ENCODE measurements around the gene OR2H2.

The OR2H2 gene

DNA sequence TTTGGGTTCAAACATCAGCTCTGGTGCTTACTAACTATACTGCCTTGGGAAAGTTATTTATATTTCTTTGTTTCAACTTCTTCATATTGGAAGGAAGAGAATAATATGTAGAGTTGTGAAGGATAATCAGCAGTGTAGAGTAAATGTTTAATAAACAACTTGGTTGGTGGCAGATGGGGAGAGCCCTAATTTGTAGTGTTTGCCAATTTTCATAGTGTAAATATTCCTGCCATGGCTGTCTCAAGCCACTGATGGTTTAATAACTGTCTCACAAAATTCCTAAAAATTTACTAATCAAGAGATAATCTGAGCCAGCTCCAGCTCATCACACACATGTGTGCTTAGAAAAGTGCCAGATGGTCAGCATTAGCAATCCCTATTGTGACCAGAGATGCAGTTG is at the start of gene OR2H2:
TSS of gene OR2H2 (plus strand) at position 301 of the 400 bp plus-strand sequence. CDS start 2,824 bp downstream, outside the sequence.
- no peak for DNase-seq (ENCODE audit: low spot score)

DNA sequence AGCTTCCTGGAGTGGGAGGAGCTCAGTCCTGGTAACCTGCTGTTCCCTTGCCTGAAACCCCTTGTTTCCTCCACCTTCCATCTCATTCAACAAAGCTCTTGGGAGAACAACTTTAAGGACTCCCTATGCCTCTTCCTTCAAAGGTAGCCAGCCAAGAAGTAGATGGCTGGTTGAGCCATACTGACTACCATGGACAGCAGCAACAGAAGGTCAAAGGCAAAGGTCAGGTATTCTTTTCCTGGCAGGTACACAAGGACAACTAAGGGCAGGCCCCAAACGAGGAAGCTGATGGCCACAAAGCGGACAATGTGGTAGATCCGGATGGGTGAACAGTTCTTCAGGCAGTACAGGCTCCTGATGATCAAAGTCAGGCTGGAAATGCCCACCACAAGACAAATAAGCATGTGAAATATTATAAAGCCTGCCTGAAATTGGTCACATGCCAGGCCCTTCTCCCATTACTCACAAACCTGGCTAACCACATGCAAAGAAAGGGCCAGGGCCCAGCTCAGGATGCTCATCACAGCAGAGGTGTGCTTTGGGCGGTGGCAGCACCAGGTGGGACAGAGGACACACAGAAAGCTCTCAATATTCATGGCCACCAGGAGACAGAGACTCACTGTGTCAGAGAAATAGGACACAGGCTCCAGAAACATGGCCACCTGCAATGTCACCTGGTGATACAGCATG is 47.1 kb upstream of the OR2H2 start:
- DNase-seq (ENCODE audit: low spot score): no peak

DNA sequence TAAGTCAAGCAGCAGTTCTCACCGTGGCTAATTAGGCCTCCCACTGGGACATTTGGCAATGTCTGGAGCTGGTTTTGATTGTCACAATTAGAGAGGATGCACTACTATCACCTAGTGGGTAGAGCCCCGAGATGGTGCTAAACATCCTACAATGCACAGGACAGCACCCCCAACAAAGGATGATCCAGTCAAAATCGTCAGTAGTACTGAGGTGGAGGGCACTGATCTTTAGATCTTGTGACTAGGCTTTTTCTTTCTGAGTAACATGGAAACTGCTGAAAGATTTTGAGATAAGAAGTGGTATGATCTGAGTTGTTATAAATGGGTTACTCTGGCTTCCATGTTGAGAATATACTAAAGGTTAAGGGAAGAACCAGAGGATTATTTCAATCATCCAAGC is 37.3 kb upstream of the OR2H2 start:
- DNase-seq (ENCODE audit: low spot score): no peak

DNA sequence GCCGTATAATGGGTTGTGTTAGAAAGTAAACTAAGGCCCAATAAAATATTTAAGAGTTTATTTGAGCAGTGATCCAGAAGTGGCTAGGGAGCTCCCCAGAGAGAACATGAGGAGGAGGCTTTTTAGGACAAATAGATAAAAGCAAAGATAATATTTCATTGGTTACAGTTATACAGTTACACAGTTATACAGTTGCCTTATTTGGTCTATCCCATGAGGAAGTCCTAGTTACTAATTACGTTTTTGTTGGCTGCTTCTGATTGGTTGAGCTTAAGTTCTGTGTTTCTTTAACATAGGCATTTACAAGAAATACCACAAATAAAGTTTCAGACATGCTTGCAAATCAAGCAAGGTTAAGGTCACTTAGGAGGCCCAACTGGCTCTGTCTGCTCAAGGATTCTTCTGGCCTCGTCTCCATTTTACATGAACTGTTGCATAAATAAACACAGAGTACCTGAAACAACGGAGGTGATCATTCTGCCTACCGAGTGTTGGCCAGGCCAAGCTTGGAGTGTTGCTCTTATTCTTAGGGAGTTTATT is 32.3 kb upstream of the OR2H2 start:
- DNase-seq (ENCODE audit: low spot score): peak; percentile 5

DNA sequence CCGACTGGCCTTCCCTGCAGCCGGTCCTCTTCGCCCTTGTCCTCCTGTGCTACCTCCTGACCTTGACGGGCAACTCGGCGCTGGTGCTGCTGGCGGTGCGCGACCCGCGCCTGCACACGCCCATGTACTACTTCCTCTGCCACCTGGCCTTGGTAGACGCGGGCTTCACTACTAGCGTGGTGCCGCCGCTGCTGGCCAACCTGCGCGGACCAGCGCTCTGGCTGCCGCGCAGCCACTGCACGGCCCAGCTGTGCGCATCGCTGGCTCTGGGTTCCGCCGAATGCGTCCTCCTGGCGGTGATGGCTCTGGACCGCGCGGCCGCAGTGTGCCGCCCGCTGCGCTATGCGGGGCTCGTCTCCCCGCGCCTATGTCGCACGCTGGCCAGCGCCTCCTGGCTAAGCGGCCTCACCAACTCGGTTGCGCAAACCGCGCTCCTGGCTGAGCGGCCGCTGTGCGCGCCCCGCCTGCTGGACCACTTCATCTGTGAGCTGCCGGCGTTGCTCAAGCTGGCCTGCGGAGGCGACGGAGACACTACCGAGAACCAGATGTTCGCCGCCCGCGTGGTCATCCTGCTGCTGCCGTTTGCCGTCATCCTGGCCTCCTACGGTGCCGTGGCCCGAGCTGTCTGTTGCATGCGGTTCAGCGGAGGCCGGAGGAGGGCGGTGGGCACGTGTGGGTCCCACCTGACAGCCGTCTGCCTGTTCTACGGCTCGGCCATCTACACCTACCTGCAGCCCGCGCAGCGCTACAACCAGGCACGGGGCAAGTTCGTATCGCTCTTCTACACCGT is 31.5 kb upstream of the OR2H2 start:
- no peak for DNase-seq (ENCODE audit: low spot score)

DNA sequence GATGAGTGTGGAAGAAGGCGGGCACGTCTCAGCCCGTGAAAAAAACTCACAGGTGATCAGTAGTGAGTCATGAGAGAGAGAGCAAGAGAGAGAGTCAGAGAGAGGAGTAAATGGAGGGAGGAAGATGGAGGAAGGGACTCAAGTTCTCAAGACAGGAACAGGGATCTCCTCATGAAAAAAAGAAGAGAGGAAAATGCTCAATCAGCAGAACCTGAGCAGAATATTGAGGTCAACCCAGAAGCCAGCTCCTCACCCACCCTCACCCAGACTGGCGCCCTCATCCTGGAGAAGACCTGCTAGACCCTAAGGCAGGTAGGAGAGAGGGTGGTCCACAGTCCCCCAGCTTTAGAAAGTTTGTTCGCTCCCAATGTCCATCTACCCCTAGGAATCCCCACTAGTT is 30.2 kb upstream of the OR2H2 start:
- no peak for DNase-seq (ENCODE audit: low spot score)

DNA sequence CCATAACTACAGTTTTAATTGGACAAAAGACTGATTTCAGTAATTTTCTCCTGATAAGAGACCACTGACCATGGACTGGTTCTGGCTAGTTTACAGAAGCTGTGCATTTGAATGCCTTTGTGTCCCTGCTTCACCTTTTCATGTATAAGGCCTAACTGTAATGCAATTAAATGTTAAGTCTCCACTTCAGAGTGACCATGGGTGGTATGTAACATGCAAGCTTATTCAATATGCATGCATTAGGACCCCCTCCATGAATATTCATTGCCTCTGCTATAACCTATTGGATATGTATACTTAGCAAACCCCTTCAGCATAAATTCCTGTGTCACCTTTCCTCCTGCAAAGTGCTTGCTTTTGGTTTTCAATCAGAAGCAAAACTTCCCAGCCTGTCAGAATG is 27.6 kb upstream of the OR2H2 start:
- DNase-seq (ENCODE audit: low spot score): no peak

DNA sequence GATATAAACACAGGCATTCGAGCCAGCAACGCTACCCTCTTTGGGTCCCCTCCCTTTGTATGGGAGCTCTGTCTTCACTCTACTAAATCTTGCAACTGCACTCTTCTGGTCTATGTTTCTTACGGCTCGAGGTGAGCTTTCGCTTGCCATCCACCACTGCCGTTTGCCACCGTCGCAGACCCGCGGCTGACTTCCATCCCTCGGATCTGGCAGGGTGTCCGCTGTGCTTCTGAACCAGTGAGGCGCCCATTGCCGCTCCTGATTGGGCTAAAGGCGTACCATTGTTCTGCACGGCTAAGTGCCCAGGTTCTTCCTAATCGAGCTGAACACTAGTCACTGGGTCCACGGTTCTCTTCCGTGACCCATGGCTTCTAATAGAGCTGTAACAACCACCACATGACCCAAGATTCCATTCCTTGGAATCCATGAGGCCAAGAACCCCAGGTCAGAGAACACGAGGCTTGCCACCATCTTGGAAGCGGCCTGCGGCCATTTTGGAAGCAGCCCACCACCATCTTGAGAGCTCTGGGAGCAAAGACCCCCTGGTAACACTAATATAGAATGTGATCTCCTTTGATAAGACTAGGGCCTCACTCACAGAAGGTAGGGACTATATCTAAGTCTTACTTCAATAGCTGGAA is 26.4 kb upstream of the OR2H2 start:
- no peak for DNase-seq (ENCODE audit: low spot score)

DNA sequence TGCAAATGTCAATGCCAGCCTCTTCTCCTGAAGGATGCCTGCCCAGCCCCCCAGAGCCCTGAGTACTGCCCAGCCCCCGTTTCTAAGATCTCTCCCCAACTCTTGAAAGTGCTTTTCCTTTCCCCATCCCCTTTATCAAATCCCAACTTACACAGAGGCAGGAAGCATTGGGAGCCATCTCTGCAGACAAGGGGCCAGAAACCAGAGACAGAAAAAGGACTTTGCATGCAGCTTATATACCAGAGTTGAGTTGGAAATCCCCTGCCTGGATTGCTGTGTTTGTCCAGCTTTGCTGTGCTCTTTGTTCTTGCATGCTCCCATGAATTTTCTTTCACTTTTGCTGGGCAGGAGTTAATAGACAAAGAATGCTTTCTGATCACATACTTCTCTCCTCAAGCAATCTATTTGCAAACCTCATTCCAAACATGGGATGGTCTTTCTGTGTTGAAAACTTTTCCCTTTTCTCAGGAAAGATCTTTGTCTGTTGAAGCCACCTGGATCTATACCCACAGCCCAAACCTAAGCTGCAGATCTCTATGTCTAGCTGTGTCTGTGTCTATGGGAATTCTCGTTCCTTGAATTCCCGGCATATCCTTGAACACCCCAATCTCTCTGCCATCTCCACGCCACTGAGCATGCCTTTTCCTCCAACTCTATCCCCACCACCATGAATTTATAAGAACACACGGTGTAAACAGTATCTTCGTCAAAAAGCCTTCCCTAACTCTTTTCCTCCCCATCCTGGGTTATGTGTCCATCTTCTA is 25.2 kb upstream of the OR2H2 start, which contains the start of gene UBD:
TSS of gene UBD (minus strand) at position 209 of the 764 bp plus-strand sequence. CDS start at position 178, 31 bp downstream.
- no peak for DNase-seq (ENCODE audit: low spot score)

DNA sequence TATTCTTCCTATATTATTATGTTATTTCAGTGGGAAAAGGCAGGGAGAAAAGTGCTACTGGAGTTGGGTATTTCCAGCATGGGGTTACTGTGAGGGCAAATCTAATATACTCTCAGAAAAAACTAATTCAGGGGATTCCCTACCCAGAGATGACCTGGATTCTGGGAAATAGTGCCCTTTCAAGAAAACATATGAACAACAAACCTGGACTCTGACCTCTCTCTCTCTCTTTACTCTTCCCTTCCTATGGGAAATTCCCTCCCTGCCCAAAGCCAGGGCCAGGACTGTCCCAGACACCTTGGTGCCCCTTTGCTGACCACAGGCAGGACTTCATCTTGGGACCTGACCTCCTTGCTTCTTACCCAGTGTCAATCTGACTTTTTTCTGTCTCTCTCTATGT is 23.8 kb upstream of the OR2H2 start:
- no peak for DNase-seq (ENCODE audit: low spot score)

DNA sequence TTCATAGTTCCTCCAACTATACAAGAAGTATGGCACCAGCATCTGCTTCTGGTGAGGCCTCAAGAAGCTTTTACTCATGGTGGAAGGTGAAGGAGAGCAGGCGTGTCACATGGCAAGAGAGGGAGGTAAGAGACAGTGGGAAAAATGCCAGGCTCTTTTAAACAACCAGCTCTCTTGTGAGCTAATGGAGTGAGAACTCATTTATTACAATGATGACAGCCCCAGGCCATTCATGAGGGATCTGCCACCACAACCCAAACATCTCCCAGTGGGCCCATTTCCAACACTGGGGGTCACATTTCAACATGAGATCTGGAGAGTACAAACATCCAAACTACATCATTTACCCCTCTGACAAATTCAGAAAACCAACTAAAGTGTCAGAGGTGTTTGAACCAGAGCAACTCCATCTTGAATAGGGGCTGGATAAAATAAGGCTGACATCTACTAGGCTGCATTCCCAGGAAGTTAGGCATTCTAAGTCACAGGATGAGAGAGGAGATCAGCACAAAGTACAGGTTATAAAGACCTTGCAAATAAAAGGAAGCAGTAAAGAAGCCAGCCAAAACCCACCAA is 23.2 kb upstream of the OR2H2 start:
- DNase-seq (ENCODE audit: low spot score): no peak

DNA sequence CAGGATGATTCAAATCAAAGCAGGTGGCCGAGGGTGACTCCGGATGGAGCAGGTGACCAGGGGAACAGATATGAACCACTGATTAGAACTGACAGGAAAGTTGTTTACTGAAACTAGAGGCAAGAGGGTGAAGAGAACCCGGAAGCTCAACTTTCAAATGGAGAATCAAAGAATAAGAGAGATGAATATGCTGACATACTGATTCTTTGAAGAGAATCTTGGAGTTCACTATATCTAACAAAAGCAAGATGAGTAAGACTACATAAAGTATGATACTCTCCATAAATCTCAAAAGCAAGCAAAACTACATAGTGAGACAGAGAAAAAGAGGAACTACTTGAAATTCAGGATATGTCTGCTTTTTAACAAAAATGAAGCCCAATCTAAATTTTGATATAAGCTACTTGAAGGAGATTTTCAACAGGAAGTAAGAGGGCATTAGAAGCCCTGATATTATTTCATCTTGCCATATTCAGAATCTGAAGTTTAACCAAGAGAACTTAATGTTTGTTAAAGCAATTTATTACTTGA is 21.4 kb upstream of the OR2H2 start:
- DNase-seq (ENCODE audit: low spot score): no peak

DNA sequence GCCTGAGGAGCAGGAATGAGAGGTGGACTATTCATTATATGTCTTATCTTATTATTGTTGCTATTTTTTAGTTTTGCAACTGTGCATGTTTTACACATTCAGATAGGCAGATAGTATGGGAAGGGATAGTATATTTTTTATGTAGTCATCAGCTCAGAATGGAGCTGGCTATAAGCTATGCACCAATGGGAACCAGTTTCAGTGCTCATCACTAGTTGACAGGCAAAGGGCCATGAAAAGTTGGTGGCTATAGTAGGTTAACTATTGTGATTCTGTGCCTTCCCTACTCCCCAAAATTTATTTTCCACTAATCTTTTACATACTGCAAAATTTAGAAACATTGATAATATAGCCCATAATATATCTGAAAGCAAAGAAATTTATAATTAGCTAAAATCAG is 20.0 kb upstream of the OR2H2 start:
- no peak for DNase-seq (ENCODE audit: low spot score)

DNA sequence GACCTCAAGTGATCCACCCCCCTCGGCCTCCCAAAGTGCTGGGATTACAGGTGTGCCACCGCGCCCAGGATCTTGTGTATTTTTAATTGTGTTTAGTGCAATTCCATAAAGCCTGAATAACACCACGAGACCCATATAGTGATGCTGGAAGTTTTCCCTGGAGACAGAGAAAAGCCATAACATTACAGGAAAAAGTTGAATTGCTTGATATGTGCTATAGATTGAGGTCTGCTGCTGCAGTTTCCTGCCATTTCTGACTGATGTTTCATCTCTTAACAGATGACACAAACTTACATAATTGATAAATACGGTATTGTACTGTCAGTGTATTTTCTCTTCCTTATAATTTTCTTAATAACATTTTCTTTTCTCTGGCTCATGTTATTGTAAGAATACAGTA is 18.1 kb upstream of the OR2H2 start:
- no peak for DNase-seq (ENCODE audit: low spot score)

DNA sequence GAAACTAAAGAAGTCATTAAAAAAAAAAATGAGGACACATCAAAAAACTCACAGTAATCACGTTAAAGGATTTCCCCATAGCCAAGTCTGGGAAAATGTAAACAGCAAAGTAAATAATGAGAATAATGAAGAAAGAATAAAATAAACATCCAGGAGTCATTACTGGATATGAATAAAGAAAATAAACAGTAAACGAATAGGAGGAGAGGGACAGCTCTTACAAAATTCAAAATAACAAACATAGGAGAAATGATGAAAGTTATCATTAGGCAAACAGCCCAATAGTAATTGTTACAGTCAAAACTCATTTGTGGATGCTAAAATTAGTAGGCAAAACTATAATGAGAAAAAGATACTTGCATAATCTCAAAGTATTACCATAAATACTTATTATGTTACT is 17.4 kb upstream of the OR2H2 start:
- DNase-seq (ENCODE audit: low spot score): no peak

DNA sequence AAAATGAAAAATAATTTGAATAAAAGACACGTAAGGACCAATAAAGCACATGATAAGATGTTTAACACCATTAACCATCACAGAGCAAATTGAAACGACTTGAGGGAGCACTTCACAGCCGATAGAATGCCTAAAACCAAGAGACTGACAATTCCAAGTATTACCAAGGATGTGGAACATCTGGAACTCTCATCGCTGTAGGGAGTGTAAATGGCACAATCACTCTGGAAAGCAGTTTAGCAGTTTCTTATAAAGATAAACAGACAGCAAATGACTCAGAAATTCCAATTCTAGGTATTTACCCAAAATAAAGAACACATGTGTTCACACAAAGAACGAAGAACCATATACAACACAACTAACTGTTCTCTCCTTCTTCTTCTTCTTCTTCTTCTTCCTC is 16.9 kb upstream of the OR2H2 start:
- DNase-seq (ENCODE audit: low spot score): no peak

DNA sequence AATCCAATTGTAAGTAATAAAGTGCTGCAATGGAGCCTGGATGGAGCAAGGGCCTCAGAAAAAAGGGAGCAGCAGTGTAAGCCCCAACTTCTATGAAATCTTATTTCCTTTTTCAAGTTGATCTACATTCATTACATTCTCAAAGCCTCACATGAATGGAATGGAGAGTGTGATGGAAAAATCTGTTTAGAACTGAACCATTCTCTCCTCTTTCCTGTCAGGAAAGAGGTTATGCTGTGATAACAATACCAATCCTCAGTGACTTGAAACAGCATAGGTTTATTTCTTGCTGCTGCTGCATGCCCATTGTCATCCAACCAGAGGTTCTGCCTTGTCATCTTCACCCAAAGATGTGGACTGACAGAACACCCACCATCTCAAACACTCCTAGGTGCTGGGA is 8.9 kb upstream of the OR2H2 start:
- no peak for DNase-seq (ENCODE audit: low spot score)

DNA sequence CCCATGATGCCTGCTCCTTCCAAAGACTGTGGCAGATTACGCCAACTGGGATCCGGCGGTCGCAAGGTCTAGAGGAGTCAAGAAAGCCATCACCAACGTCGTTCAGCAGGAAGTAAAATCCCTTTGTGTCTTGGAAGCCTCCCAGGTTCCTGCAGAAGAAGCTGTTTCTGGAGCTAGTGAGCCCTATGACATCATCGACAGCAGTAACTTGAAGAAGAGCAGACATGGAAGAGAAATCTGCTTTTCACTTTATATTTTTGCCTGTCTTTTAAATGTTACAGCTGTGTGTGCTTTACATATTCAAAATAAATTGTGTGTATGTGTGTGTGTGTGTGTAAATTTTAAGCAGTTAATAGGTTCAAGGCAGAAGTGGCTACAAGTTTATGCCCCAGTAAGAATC is 7.4 kb upstream of the OR2H2 start:
- DNase-seq (ENCODE audit: low spot score): no peak

DNA sequence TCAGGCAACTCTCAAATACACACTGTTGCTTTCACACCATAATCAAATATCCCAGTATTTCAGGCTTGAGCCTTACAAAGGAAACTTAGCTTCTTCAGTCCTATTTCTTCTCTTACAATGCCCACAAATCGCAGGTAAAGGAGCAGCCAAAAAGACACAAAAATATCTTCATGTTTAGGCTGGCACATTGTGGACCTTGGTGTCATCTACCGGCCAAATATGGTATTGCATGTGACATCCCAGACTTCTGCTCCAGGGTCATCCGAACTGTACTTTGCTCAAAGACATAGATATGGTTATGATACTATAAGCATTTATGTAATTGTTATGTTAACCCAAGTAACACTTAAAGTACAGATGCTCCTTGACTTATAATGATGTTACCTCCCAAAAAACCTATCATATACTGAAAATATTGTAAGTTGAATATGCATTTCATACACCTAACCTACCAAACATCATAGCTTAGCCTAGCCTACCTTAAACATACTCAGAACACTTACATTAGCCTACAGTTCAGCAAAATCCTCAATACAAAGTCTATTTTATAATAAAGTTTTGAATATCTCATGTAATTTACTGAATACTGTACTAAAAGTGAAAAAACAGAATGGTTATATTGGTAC is 4.6 kb downstream of the OR2H2 start:
- peak; percentile 49 for DNase-seq (ENCODE audit: low spot score)

DNA sequence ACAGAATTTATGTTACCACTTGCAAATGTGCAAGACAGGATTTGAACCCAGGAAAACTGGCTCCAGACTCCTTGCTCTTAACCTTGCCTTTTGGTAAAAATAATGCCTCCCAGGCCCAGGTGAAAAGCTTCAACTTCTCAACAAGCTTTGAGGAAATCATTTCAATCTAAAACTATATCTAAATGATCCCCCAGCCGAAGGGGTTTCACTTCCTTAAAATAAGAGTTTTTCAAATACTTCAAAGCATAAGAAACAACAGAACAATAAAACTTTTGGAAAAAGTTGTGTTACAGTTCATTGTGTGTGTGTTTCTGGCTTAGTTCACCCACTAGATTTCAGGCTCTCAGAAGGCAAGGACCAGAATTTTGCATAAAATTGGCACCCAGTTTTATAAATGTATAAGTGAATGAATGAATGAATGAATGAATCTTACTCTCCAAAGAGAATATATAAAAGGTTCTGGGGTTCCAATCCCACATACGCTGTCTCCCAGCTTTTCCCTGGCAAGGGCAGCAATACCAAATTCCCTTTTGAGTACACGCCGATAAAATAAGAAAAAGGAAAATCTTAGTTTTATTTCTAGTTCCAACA is 5.4 kb downstream of the OR2H2 start:
- no peak for DNase-seq (ENCODE audit: low spot score)

DNA sequence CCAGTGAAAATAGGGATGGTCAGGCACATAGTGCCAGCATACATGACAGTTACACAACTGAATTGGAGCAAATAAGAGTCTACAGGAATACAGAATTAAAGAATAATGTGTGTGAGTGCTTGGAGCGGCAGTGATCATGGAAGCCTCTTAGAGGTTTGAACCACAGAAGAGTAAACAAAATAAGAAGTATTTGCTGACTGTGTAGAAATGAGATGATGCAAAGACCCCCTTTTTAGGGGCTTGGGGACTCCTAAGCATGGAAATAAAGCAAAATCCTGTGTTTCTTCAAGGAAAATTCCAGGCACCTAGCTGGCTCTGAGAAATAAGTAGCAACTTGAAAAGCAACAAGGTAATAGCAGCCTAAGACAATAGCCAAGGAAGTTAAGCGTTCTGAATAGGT is 6.8 kb downstream of the OR2H2 start:
- DNase-seq (ENCODE audit: low spot score): no peak
